GM19023 (cell line): Measurements from ENCODE around the gene MEPE.

Experiments
- ATAC-seq: cut with Tn5 transposase; IDR thresholded peaks from one replicate; pipeline ENCODE4 v1.9.1; 2021; ENCODE audit warnings: mild to moderate bottlenecking, moderate library complexity; ENCODE audit not compliant: unreplicated experiment

The MEPE gene

DNA sequence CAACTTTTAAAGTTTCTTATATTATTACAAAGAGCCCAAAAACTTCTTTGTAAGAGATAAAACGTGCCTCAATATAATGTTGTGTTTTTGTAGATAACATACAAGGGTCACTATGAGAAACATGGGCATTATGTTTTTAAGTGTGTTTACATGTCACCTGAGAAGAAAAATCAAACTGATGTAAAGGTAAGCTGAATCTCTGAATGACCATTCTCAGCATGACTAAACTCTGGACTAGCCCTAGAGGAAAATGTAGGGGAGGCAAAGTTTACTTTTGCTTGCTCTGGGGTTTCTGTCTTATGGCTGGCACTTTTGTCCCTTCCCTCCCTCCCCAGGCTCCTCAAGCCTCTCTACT is 6.8 kb downstream of the MEPE start:
- no peak for ATAC-seq

DNA sequence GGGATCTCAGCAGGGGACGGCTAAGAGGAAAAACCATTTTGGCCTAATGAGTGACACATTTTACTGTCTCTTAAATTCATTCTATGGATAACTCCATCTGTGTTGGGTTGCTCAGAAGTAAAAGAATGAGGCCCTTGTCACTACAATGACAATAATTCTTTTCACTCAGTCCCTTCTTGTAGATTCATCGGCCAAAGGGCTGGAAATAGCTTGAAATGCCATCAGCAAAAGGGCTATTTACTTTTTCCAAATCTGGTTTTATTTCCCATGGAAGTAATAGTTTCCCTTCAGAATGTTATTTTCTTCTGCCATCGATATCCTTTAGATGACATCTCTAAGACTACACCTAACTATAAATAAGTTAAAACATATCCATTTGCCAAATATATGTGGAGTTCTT is 7.4 kb downstream of the MEPE start:
- ATAC-seq, result no peak

DNA sequence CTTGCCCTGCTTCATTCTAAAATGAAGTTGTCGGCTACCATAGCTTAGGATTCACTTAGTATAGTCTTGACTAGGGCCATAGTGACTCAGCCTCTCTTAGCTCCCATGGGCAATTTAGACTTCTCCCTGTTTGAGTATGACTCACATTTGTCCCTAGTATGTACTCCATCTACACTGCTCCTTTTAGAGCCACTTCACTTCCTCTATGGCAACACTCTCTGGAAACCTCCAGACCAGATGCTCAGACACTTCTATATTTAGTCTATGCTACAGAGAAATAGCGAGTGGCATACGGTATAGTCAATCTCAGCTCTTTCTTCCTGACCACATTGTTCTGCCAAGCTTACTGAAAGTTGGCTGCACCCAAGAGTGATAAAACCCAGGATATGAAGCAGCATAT is 11.2 kb downstream of the MEPE start:
- no peak for ATAC-seq

GRCh38 chr4:87844452-87844851 is 11.7 kb downstream of the MEPE start:
- ATAC-seq, result no peak

- no peak for ATAC-seq
Observed at GRCh38 chr4:87846226-87846625, 13.5 kb downstream of the MEPE start.

DNA sequence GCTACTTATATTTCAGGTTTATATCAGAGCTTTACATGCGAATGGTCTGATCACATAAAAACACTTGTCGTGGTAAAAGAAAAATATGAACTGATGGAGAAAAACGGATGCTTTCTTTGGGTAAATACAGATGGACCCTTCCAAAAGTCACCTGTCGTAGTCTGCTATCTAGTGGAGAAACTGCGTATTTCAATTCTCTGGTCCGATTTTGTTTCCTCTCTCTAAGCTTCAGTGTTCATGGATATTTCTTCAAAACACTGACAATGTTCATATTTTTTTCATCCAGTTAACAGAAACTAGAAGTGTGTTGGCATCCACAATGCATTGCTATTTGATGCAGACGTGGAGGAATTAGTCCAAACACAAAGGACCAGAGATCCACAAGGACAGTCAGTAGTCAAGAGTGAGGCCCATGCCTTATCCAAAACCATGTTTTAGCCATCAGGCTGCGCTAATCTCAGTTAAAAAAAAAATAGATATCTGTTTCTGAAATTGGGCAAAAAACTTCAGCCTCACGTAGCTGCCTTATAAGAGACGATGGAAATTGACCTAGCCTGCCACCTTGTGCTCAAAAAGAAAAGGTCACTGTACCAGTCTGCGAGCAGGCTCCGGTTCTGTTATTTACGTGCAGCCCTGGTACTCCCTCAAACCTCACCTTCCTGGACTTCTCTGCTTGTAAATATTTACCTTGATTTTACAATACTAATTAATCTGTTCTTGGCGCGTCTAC is 16.0 kb downstream of the MEPE start:
- peak; percentile 88 for ATAC-seq

DNA sequence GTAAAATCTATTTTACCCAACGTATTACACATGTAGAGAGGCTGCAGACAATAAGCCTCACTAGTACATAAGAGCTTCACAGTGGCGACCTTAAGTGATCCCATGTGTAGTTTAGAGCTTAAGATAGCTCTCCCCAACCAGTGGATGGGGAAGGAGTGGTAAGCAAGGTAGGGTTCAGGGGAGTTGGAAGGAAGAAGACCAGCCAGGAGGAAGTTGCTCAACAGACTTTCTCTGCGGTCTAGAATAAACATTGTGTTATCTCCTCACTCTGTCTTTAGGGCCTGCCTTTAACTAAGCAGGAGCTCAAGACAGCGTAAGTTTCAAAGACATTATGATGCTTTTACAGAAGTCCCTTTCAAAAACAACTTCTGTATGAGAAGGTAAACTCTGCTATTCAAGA is 16.8 kb downstream of the MEPE start:
- no peak for ATAC-seq

- no peak for ATAC-seq
Observed at GRCh38 chr4:87851332-87851731, 18.6 kb downstream of the MEPE start.

DNA sequence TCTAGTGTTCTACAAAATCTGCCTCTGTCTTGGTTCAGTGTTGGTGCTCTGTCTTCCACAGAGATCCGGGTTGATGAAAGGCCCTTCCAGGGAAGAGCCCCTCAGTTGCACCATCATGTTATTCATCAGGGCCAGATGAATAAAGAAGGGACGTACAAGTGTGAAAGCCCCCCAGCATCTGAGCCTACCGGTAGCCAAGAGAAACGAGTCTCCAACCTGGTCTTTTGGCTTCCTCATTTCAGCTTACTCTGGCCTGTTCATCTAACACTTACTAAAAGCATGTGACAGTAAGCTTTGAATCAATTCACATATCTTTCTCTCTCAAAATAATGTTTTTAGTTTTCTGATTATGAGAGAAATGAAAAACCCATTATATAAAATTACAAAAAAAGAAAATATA is 19.2 kb downstream of the MEPE start:
- ATAC-seq, result no peak

DNA sequence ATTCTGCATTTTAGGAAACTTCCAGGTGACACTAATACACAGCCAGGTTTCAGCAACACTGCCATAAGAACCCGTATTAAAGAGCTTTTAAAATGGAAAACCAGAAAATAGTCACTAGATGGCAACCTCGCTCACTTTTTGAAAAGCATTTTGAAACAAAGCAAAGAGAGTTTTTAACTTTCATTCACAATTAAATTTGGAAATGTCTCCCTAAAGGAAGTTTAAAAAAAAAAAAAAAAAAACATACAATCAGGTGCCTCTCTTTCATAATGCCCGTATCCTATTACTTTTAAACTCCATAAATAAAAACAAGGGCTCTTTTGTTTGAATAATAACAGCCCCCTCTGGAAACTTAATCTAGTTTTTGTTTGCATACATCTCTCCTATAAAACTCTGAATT is 20.3 kb downstream of the MEPE start:
- no peak for ATAC-seq

- ATAC-seq, result no peak
Observed at GRCh38 chr4:87853891-87854290, 21.1 kb downstream of the MEPE start.

DNA sequence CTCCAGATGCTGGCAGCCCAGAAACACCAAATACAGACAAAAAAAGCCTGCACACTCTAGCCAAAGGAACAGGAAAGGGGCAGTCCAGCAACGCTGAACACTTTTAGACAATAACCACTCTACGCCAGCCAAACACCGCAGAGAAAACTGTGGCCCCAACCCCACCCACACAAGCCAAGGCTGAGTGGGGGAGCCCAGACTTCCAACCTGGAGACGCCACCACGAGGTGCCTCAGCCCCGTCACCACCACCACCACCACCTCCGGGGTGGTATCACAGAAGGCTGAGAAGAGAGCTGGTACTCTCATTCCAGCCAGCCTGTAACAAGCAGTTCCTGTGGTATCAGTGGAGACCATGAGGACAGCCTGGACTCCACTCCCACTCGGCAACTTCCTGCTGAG is 22.8 kb downstream of the MEPE start:
- ATAC-seq, result no peak

DNA sequence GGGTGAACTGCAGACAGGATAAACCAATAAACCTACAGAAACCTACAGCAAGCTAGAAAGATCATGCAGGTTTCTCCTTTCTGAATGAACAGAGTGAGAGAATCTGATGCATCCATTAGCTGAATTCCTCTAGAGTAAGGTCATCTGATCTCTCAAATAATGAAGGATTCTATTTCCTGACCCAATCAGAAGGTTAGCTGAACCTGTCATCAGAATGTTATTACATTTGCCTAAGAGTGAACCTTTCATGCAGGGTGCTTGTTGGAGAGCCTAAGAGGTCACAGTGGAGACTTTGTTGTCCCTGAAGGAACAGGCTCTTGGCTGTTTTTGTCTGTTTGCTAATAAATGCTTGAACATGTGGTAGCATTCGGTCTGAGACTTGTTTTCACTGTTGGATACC is 24.0 kb downstream of the MEPE start:
- ATAC-seq, result no peak

DNA sequence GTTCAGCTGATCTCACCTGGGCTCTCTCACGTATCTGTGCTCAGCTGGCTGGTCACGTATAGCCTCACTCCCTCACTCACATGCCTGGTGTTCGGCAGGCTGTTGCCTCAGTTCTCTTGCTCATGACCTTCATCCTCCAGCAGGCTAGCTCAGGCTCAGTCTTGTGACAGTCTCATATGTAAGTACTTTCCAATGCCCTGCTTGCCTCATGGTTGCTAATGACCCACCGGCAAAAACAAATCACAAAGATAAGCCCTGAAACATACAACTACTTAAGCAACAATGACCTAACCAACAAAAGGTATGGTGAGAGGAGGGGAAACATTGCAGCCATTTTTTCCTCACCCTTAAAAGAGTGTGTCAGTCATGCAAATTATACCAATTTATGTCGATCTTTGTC is 25.0 kb downstream of the MEPE start:
- ATAC-seq, result no peak

- no peak for ATAC-seq
Observed at GRCh38 chr4:87862236-87862635, 29.5 kb downstream of the MEPE start.

GRCh38 chr4:87863486-87863885 is 30.7 kb downstream of the MEPE start:
- ATAC-seq, result no peak

GRCh38 chr4:87864321-87864720 is 31.6 kb downstream of the MEPE start:
- no peak for ATAC-seq

GRCh38 chr4:87865288-87865687 is 32.5 kb downstream of the MEPE start:
- no peak for ATAC-seq

GRCh38 chr4:87865960-87866598 is 33.3 kb downstream of the MEPE start:
- no peak for ATAC-seq

DNA sequence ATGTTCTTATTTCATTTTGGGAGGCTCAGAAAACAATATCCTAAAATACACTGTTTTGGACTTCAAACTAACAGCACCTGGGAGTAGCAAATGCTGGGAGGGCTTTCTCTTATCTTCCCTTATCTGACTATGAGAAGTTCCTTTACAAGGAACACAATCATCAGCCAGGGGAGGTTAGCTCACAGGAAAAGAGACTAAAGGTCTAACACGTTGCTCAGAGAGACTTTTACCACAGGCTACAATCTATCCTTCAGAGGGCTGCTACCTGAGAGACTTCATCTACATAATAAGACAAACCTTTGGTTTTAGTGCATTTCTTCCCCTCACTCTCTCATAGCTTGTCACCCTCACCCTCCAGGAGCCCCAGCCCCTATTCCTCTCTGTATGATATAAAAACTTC is 35.8 kb downstream of the MEPE start:
- ATAC-seq, result no peak

- ATAC-seq, result no peak
Observed at GRCh38 chr4:87872028-87872427, 39.3 kb downstream of the MEPE start.

DNA sequence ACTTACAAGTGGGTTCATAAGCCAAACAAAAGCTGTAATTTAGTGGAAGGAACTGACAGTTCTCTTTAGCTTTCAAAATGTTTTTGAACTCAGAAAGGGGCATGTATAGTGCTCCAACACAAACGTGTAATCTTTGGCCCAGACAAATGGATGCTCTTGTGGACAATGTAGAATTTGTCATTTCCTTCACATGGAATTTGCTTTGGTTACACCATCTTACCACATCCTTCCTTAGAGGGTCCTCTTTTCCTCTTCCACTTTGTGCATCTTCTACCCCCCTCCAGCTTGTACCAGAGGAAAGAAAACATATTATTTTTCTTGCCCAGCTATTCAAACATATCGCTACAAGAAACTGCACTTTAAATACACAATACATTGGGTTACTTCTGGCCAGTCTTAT is 42.4 kb downstream of the MEPE start:
- no peak for ATAC-seq

DNA sequence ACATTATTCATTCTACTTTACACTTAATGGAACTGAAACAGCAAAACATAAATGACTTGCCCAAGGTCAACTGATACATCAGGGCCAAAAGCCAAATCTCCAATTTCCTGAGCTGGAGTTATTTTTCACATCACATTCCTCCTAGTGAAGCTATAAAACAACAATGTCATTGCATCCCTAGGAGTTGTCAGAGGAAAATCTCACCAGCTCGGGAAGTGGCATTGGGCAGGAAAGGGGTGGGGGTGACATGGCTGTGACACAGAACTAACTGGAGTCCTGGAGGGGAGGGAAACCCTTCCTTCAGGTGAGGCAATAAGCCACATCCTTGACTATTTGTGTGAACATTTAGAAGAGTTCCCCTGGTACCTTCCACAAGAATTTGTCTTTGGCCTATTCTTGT is 47.3 kb downstream of the MEPE start:
- no peak for ATAC-seq
